Effector memory CD4-positive, alpha-beta T cell (primary cell): Measurements from ENCODE around the gene ZPBP2.
"Not testable (repeated sequence)": the region's sequence is repeated elsewhere in the genome, so short reads cannot be mapped to it uniquely, and the experiment has no call there.

Experiments used
- DNase-seq, 3 donors: peaks; one replicate each; pipeline ENCODE4 v3.0.0-alpha.2; 2020
- H3K27ac ChIP-seq: 2 replicates; pipeline ENCODE4 v1.7.0; 2013; ENCODE audit warnings: mild to moderate bottlenecking, low read length, moderate library complexity; ENCODE audit not compliant: insufficient read depth, poor library complexity, severe bottlenecking
- H3K27me3 ChIP-seq: replicated peaks from 2 replicates; pipeline ENCODE4 v1.7.0; 2013; ENCODE audit warnings: mild to moderate bottlenecking, low read length; ENCODE audit not compliant: insufficient read depth, control insufficient read depth, poor library complexity, severe bottlenecking
- H3K36me3 ChIP-seq: 2 replicates; pipeline ENCODE4 v1.7.0; 2013; ENCODE audit warnings: mild to moderate bottlenecking, low read length, moderate library complexity; ENCODE audit not compliant: control insufficient read depth, insufficient read depth
- H3K4me1 ChIP-seq: 2 replicates; pipeline ENCODE4 v1.7.0; 2013; ENCODE audit warnings: low read length, mild to moderate bottlenecking; ENCODE audit not compliant: control insufficient read depth, insufficient read depth, poor library complexity, severe bottlenecking
- H3K4me3 ChIP-seq: 2 replicates; pipeline ENCODE4 v1.7.0; 2013; ENCODE audit warnings: low read length, low read depth, mild to moderate bottlenecking; ENCODE audit not compliant: insufficient read depth, poor library complexity, severe bottlenecking
- H3K9me3 ChIP-seq: 2 replicates; pipeline ENCODE4 v1.7.0; 2013; ENCODE audit warnings: mild to moderate bottlenecking, low read length, moderate library complexity; ENCODE audit not compliant: control insufficient read depth

ZPBP2 gene

DNA sequence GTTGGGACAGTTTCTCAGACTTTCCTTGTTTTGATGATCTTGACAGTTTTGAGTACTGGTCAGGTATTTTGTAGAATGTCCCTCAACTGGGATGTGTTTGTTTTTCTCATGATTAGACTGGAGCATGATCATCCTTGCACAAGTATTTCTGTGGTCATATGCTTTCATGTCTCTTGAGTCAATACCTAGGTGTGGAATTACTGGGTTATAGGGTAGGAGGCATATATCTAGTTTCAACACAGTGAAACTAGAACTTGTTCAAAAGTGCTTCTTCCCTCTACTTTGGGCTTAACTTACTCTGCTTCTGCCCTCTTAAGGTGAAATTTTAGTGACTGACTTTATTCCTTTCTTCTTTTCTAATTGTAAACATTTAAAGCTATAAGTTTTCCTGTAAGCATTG, 34.0 kb upstream of the ZPBP2 start:
- no peaks in the 10 kb centered on the region for H3K9me3 ChIP-seq
- no peak for DNase-seq
- no peaks in the 10 kb centered on the region for H3K4me1 ChIP-seq
- H3K4me3 ChIP-seq = no peak overlapping the region
- no peaks in the 10 kb centered on the region for H3K27me3 ChIP-seq
- H3K36me3 ChIP-seq = peaks cover 7% of the 10 kb centered on the region
- no peak overlapping the region for H3K27ac ChIP-seq

DNA sequence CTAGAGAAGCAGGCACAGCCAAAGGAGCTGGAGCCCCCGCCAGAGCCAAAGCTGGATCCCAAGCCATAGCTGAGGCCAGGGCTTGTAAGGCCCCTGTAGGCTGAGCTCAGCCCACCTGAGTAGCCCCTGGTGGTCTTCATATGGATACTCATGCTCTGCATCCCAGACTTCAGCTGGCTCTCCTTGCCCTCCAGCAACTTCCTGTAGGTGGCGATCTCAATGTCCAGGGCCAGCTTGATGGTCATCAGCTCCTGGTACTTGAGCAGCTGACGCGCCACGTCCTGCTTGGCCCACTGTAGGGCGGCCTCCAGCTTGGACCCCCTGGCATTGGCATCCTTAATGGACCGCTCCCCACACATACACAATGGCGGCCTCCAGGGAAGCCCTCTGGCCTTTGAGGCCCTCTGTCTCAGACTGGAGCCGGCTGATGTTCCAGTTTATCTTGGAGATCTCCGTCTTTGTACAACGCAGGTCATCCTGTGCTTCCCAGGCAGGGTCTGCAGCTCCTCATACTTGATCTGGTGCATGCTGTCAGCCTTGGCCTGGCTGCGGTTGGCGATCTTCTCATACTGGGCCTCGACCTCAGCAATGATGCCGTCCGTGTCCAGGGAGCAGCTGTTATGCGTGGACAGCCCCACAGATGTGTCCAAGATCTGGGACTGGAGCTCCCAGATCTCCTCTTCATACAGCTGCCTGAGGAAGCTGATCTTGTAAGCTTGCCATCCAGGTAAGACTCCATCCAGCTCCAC, 32.8 kb upstream of the ZPBP2 start:
- H3K27ac ChIP-seq = no peak overlapping the region
- H3K27me3 ChIP-seq = no peaks in the 10 kb centered on the region
- H3K9me3 ChIP-seq = no peaks in the 10 kb centered on the region
- H3K4me1 ChIP-seq = no peaks in the 10 kb centered on the region
- no peak for DNase-seq
- H3K4me3 ChIP-seq = no peak overlapping the region
- peaks cover 6% of the 10 kb centered on the region for H3K36me3 ChIP-seq

DNA sequence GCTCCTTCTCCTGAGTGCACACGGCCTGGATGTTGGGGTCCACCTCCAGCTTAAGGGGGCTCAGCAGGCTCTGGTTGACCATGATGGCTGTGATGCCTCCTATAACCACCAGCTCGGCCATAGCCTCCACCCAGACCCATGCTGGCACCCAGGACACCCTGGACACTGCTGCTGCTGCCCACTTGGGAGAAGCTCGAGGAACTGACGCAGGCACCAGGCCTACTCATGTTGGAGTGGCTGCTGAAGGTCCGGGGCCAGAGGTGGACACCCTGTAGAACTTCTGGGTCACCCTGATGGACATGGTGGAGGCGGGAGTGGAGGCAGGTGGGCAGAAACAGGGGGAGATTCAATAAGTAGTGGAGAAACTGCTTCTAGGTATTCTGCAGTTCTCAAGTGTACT, 31.9 kb upstream of the ZPBP2 start:
- no peak for DNase-seq
- Histone ChIP-seq H3K9me3 (no peaks in the 10 kb centered on the region), H3K27ac (no peak overlapping the region), H3K4me1 (no peaks in the 10 kb centered on the region), H3K27me3 (no peaks in the 10 kb centered on the region), H3K36me3 (peaks cover 6% of the 10 kb centered on the region), H3K4me3 (no peak overlapping the region)

DNA sequence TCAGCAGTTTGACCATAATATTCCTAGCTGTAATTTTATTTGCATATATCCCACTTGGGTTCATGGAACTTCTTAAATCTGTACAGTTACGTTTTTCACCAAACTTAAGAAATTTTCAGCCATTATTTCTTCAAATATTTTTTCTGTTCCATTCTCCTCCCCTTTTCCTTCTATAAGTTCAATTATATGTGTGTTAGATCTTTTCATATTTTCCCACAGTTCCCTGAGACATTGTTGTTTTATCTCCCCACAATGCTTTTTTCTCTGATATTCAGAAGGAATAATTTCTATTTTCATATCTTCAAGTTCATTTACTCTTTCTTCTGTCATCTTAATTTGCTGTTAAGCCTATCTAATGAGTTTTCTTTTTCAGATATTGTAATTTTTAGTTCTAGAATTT, 29.9 kb upstream of the ZPBP2 start:
- no peaks in the 10 kb centered on the region for H3K4me1 ChIP-seq
- DNase-seq = no peak

DNA sequence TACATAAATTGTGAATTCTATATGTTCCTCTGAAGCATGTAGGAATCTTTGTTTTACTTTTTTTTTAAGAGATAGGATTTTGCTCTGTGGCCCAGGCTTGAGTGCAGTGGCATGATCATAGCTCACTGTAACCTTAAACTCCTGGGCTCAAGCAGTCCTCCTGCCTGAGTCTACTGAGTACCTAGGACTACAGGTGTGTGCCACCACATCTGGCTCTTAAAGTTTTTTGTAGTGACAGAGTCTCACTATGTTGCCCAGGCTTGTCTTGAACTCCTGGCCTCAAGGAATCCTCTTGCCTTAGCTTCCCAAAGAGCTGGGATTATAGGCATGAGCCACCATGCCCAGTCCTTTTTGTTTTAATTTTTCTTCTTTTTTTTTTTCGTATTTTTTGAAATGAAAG, 29.2 kb upstream of the ZPBP2 start:
- no peaks in the 10 kb centered on the region for H3K4me1 ChIP-seq
- no peak for DNase-seq
- H3K27ac ChIP-seq = no peak overlapping the region
- H3K9me3 ChIP-seq = no peaks in the 10 kb centered on the region
- no peaks in the 10 kb centered on the region for H3K27me3 ChIP-seq
- H3K36me3 ChIP-seq = peaks cover 3% of the 10 kb centered on the region
- no peak overlapping the region for H3K4me3 ChIP-seq

More for the DNA sequence above, 29.9 kb upstream of the ZPBP2 start:
- H3K27ac ChIP-seq = no peak overlapping the region
- H3K9me3 ChIP-seq = no peaks in the 10 kb centered on the region
- no peak overlapping the region for H3K4me3 ChIP-seq
- peaks cover 3% of the 10 kb centered on the region for H3K36me3 ChIP-seq
- no peaks in the 10 kb centered on the region for H3K27me3 ChIP-seq

DNA sequence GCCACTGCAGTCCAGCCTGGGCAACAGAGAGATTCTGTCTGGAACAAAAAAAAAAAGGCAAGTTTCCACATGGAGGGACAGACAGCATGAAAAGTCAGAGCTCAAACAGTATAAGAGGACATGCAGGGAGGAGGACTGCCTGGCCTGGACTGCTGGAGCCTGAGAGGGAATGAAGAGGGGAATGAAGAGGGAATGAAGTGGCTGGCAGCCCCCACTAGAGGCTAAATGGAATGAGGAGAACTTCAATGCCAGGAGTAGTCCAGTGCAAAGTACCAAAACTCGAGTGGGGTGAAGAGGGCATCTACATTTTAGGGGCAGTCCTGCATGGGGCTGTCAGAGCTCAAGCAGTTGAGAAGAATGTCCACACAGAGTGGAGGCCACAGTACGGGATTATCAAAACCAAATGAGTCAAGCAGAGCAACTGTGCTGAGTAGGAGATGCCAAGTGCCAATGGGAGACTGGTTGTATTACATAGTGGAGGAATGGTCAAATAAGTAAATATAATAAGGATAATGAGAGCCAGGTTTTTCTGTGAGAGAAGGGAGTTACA, 26.8 kb upstream of the ZPBP2 start:
- Histone ChIP-seq H3K36me3 (peaks cover 3% of the 10 kb centered on the region), H3K4me3 (no peak overlapping the region), H3K27me3 (no peaks in the 10 kb centered on the region), H3K9me3 (no peaks in the 10 kb centered on the region), H3K27ac (no peak overlapping the region), H3K4me1 (peaks cover 6% of the 10 kb centered on the region)
- DNase-seq = no peak

DNA sequence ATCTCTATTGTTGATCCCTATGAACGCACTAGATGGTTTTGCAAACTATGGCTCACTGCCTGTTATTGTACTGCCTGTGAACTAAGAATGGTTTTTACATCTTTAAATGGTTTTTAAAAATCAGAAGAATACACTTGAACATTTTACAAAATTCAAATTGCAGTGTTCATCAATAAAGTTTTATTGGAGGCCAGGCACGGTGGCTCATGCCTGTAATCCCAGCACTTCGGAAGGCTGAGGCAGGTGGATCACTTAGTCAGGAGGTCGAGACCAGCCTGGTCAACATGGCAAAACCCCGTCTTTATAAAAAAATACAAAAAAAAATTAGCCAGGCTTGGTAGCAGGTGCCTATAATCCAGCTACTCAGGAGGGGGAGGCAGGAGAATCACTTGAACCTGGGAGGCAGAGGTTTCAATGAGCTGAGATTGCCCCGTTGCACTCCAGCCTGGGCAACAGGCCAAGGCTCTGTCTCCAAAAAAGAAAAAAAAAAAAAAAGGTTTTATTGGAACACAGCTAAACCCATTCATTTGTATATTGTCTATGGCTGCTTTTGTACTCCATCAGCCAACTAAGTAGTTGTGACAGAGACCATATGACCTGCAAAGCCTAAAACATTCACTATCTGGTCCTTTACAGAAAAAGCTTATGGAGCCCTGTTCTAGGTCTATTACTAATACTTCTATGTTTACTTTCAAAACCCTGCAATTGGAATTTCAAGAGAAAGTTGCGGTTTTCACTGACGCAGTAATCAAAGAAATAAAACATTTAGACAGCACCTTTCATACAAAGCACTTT, 22.8 kb upstream of the ZPBP2 start:
- H3K4me1 ChIP-seq = peaks cover 16% of the 10 kb centered on the region
- no peak overlapping the region for H3K4me3 ChIP-seq
- no peaks in the 10 kb centered on the region for H3K9me3 ChIP-seq
- no peaks in the 10 kb centered on the region for H3K27me3 ChIP-seq
- no peak for DNase-seq
- no peaks in the 10 kb centered on the region for H3K36me3 ChIP-seq
- H3K27ac ChIP-seq = no peak overlapping the region

DNA sequence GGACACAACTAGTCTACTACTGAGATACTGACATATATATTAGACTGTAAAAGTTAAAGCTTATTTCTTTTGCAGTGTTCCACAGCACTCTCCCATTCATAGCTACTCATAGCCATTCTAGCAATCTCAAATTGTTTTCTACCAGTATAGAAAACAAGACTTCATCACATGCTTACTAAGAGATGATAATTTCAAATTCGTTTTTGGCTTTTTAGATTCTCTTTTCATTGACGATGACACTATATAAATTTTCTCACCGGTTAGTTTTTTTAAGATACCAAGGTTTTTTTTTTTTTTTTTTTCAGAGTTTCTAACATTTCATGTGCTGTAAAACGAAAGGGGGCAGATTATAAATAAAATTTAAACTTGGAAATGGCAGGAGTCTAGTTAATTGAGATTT, 21.8 kb upstream of the ZPBP2 start:
- Histone ChIP-seq H3K27me3 (no peaks in the 10 kb centered on the region), H3K4me3 (no peak overlapping the region), H3K27ac (no peak overlapping the region), H3K4me1 (peaks cover 16% of the 10 kb centered on the region), H3K9me3 (no peaks in the 10 kb centered on the region), H3K36me3 (no peaks in the 10 kb centered on the region)
- no peak for DNase-seq

DNA sequence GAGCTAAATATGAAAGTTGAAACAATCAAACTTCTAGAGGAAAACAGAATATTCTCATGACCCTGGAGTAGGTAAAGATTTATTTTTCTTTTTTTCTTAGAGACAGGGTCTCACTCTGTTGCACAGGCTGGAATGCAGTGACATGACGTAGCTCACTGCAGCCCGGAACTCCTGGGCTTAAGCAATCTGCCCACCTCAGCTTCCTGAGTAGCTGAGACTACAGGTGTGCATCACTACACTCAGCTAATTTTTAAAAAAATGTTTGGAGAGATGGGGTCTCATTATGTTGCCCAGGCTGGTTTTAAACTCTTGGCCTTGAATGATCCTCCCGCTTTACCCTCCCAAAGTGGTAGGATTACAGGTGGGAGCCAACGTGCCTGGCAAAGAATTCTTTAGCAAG, 19.4 kb upstream of the ZPBP2 start:
- H3K36me3 ChIP-seq = no peaks in the 10 kb centered on the region
- no peak overlapping the region for H3K27ac ChIP-seq
- H3K4me3 ChIP-seq = no peak overlapping the region
- no peaks in the 10 kb centered on the region for H3K27me3 ChIP-seq
- peaks cover 16% of the 10 kb centered on the region for H3K4me1 ChIP-seq
- no peak for DNase-seq
- H3K9me3 ChIP-seq = no peaks in the 10 kb centered on the region

DNA sequence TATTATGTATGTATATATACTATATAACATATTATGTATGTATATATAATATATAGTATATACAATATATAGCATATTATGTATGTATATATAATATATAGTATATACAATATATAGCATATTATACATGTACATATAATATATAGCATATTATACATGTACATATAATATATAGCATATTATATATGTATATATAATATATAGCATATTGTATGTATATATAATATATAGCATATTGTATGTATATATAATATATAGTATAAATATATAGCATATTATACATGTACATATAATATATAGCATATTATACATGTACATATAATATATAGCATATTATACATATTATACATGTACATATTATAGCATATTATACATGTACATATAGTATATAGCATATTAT, 17.8 kb upstream of the ZPBP2 start:
- peaks cover 10% of the 10 kb centered on the region for H3K4me1 ChIP-seq
- not testable (repeated sequence) for H3K9me3 ChIP-seq, H3K27ac ChIP-seq, H3K4me3 ChIP-seq, DNase-seq, H3K36me3 ChIP-seq, H3K27me3 ChIP-seq
